HepG2 (cell line): ENCODE results near the gene WDFY1. TPM values are rescaled to one million over a fixed set of nuclear protein-coding genes. Genes with fewer than 3 reads are reported as not detected.

Experiments
- HOXA3 ChIP-seq: sonication (generic); formaldehyde crosslinking; IDR thresholded peaks from 2 replicates; pipeline ENCODE4 v1.5.0; 2020; ENCODE audit warnings: missing genetic modification reagents
- MXD1 ChIP-seq: sonication (generic); formaldehyde crosslinking; IDR thresholded peaks from 2 replicates; pipeline ENCODE4 v1.4.0; 2020; ENCODE audit warnings: mild to moderate bottlenecking, missing genetic modification reagents
- NBN ChIP-seq: fragments of 450-650 bp; conservative IDR thresholded peaks from 2 replicates; pipeline ENCODE4 v1.6.1; 2017
- SATB2 ChIP-seq: sonication (generic); formaldehyde crosslinking; IDR thresholded peaks from 2 replicates; pipeline ENCODE4 v1.5.0; 2020; ENCODE audit warnings: missing genetic modification reagents
- TCF12 ChIP-seq, 2 experiments: fragments of 450-650 bp in 1 of 2; sonication (generic) in 1 of 2; formaldehyde crosslinking in 1 of 2; IDR thresholded peaks; 2 replicates each; pipeline versions ENCODE4 v1.6.1 to v1.8.0; 2017 to 2022; ENCODE audit warnings: antibody characterized with exemption in 1 of 2, mild to moderate bottlenecking in 1 of 2, missing genetic modification reagents in 1 of 2, moderate library complexity in 1 of 2
- ZGPAT ChIP-seq: IDR thresholded peaks from 2 replicates; pipeline ENCODE4 v1.6.1; 2016; ENCODE audit warnings: mild to moderate bottlenecking
- ZNF101 ChIP-seq: sonication (generic); formaldehyde crosslinking; IDR thresholded peaks from 2 replicates; pipeline ENCODE4 v1.4.0; 2020; ENCODE audit warnings: mild to moderate bottlenecking, low read depth, missing genetic modification reagents, borderline replicate concordance
- ZNF205 ChIP-seq: IDR thresholded peaks from 2 replicates; pipeline ENCODE4 v1.6.1; 2018; ENCODE audit warnings: missing biosample characterization, missing genetic modification reagents
- ZNF274 ChIP-seq: sonication (generic); formaldehyde crosslinking; IDR thresholded peaks from 2 replicates; pipeline ENCODE4 v1.5.1; 2020; ENCODE audit warnings: mild to moderate bottlenecking, missing genetic modification reagents
- ZNF460 ChIP-seq: sonication (generic); formaldehyde crosslinking; IDR thresholded peaks from 2 replicates; pipeline ENCODE4 v1.5.1; 2020; ENCODE audit warnings: missing genetic modification reagents, mild to moderate bottlenecking, borderline replicate concordance
- ZNF562 ChIP-seq: sonication (generic); formaldehyde crosslinking; IDR thresholded peaks from 2 replicates; pipeline ENCODE4 v1.8.0; 2022; ENCODE audit warnings: missing genetic modification reagents, borderline replicate concordance
- ZNF740 ChIP-seq: sonication (generic); formaldehyde crosslinking; IDR thresholded peaks from 2 replicates; pipeline ENCODE4 v1.4.0; 2020; ENCODE audit warnings: missing genetic modification reagents
- polyA plus RNA-seq, 8 experiments: library from polyadenylated mRNA; depleted of rRNA in 3 of 8; stranded (reverse) in 7 of 8; unstranded in 1 of 8; fragments of >200 nt; fragmentation: Illumina TruSeq in 4 of 8; extraction: Trizol in 4 of 8; gene quantifications; 2 replicates each; pipeline versions ENCODE4 v1.2.1 to v1.2.3, GENCODE V29; 2011 to 2016; ENCODE audit warnings: low read depth in 4 of 8, missing spikeins in 1 of 8, mixed read lengths in 1 of 8; ENCODE audit not compliant: insufficient read depth in 1 of 8
- total RNA-seq, 5 experiments: library from RNA; depleted of rRNA; stranded (reverse); fragments of >200 nt; fragmentation: Illumina TruSeq; extraction: Trizol; gene quantifications; 2 replicates each; pipeline ENCODE4 v1.2.3, GENCODE V29; 2016; ENCODE audit warnings: low read depth in 1 of 5

Gene WDFY1
- total and polyA plus RNA-seq, 2 of the 13 experiments (the other 11 are each of a cell fraction or from before 2014, with no cell fraction given): 77.0 to 78.4 TPM

GRCh38 chr2:223837287-223838061, 107.7 kb downstream of the WDFY1 start, which contains the start of gene AP1S3 (continued):
- TF ChIP-seq NBN (no peak), ZNF562 (CRISPR knock-in tag) (no peak), ZNF274 (CRISPR knock-in tag) (peak; percentile 71; the same call in 1 of the 2 replicates), ZNF101 (CRISPR knock-in tag) (no peak), ZGPAT (peak; percentile 33; the same call in 1 of the 2 replicates), ZNF205 (0 out of 2 replicates have a peak, but pooled peaks have one; percentile 47), TCF12 (IDR thresholded peaks at IDR 0.05) (no peak), TCF12 (CRISPR knock-in tag; IDR thresholded peaks at IDR 0.05) (peak; percentile 45; the same call in 1 of the 2 replicates), HOXA3 (CRISPR knock-in tag) (peak; percentile 3; the same call in 1 of the 2 replicates), ZNF740 (CRISPR knock-in tag) (peak; percentile 88), MXD1 (peak; percentile 14), ZNF460 (CRISPR knock-in tag) (no peak), SATB2 (CRISPR knock-in tag) (no peak)
